GM18508 (cell line): Measurements from ENCODE around the gene OTUB1.
A peak's percentile ranks its signal among the peaks of the same experiment; 100 is the strongest.

Experiments used
- ATAC-seq: cut with Tn5 transposase; IDR thresholded peaks from one replicate; pipeline ENCODE4 v1.9.1; 2021; ENCODE audit warnings: moderate number of reproducible peaks; ENCODE audit not compliant: insufficient read depth, unreplicated experiment

OTUB1 gene

DNA sequence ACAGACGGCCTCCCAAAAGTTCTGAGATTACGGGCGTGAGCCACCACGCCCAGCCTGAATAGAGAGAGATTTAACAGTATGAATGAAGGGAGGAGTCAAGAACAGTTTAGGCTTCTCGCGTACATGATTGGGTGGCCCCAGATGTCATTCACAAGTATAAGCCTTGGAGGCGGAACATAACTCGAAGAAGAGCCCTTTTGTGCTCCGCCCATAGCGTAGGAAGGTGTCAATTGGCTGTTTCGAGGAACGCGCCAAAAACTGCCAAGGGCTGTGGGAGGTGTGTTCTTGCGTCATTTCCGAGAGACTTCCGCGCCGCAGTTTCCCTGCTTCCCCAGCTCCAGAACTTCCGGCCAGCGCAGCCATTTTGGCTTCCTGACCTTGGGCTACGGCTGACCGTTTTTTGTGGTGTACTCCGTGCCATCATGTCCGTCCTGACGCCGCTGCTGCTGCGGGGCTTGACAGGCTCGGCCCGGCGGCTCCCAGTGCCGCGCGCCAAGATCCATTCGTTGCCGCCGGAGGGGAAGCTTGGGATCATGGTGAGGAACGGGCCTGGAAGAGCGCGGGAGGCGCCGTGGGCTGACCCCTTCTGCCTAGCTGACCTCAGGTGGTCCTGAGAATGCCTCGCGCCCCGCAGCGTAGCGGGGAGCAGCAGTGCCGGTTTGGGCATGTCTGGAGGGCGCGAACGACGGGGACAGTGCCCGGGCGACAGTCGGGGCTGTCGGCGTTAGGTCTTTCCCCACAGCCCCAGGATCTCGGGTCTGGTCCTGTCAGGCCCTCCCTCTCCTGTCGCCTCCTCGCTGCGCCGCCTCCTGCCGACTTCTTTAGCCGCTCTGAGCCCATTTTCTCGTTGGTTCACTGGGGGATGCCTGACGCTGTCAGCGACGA lies 11.7 kb upstream of the OTUB1 start, which contains the start of gene COX8A:
Gene COX8A (plus strand): TSS at position 362 of the 885 bp plus-strand sequence. CDS start 61 bp downstream, at position 423.
- ATAC-seq: peak; percentile 95

DNA sequence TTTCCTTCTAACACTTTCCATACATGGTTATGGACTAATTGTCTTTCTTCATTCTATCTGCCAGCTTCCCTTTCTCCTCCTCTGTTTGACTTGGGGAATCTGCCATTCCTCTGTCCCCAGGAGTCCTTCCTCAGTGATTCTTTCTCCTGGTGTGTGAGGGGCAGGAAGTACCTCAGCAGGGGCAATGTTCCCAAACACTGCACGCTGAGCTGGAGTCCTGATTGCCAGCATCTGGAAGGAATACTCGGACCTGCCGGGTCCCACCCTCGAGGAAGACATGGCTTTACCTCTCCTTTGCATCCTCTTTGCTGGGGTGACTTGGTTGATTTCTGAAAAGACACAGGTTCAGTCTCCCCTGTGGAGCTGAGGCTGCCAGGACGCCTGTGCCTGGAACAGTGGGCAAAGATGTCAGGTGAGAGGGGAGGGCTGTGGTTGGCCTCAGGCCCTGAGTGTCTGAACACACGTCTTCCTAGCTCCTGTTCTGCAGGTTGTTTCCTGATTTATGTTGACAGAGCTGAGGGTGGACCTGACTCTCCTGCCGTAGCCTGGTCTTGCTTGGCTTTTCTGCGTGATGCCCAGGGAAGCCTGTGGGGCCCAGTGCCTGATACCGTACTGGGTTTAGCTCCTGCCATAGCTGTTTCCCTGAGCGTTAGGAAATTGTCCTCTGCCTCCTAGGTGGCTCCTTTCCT lies 7.5 kb upstream of the OTUB1 start:
- ATAC-seq: no peak

DNA sequence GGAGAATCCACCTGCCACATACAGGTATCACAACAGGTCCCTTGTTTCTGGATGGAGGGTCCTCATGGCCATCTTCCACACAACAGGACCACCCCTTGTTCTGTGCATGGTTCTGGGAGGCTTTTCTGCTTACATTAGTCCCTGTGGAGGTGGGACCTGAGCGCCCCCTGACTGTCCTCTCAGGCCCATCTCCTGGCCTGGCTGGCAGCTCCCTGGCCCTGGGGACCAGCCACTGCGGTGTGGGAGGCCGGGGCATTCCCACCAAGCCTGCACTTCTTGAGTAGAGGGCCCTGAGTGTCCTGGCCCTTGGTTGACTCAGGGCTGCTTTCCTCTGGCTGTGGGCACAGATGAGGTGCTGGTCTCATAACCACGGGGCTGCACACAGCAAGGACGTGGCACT lies 6.8 kb upstream of the OTUB1 start:
- no peak for ATAC-seq

DNA sequence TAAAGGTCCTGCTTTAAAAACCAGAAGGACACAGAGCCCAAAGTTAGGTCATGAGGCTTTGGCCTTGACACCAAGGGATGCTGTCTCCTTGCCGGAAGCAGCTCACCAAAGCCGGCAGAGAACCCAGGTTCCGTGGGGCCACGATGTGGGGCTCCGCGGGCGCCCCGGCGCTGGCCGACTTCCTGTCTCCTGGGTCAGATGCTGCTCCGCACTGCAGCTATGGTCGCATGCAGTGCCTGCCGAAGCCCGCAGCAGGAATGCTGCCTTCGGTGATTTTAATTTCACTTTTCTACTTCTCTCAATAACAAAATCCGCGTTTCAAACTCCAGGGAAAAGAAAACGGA lies 454 bp upstream of the OTUB1 start:
- no peak for ATAC-seq

DNA sequence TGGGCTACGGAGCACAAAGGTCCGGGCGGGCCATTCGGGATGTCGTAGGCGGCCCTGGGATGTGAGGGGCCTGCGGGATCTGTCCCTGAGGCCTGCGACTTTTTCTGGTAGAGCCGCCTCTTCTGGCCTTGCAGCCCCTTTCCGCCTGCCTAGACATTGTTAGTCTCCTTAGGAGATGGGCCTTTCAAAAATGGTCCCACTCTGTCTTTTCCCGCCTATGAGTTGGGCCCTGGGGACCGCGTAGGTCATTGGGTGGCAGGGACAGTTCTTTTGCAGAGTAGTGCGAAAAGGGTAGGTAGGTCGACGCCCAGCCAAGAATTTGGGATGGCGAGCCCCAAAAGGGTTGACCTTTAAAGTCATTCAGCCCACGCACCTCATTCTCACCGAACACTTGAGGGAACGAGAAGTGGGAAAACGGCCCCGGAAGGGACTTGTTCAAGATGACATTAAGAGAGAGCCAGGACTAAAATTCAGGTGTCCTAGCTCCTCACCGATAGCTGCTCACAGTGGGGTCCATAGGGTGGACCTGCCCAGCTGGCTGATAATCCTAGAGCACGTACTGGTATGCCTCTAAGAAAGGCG lies 785 bp downstream of the OTUB1 start:
- ATAC-seq: no peak

DNA sequence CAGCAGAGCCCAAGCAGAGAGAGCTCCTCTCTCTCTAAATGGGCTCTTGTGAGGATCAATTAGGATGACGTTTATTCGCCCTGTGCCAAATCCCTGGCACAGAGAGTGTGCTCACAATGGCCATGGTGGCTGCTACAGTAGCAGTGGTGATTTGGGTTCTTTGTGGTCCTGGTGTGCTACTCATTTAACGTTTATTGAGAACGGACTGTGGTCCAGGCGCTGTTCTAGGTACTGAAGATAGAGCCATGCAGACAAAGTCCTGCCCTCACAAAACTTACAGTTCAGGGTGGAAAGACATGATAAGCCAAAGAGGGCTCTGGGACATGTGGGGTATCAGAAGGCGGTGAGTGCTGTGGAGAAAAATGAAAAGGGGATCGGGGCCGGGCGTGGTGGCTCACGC lies 5.3 kb downstream of the OTUB1 start:
- ATAC-seq: no peak

DNA sequence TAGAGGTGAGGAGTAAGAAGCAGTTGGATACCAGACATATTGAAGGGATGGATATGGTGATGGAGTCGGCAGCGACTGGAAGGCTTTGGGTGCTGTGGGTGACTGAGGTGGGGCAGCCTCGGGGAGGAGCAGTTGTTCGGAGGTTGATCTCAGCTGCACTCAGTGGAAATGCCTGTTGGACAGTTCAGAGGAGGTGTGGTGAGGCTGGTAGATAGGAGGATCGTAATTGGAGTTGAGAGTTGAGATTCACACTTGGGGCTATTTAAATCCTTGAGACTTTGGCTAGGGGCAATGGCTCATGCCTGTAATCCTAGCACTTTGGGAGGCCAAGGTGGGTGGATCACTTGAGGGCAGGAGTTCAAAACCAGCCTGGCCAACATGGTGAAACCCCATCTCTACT lies 6.9 kb downstream of the OTUB1 start:
- ATAC-seq: no peak

DNA sequence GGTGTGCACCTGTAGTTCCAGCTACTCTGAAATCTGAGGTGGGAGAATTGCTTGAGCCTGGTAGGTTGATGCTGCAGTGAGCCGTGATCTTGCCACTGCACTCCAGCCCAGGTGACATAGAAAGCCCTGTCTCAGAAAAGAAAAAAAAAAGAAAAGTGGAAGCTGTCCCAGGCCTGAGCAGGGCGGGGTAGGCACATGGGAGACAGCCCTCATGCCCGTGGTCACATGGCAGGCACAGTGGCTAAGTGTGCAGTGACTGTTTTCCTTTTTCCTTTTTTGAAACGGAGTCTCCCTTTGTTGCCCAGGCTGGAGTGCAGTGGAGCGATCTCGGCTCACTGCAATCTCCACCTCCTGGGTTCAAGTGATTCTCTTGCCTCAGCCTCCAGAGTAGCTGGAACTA lies 7.8 kb downstream of the OTUB1 start:
- ATAC-seq: no peak

DNA sequence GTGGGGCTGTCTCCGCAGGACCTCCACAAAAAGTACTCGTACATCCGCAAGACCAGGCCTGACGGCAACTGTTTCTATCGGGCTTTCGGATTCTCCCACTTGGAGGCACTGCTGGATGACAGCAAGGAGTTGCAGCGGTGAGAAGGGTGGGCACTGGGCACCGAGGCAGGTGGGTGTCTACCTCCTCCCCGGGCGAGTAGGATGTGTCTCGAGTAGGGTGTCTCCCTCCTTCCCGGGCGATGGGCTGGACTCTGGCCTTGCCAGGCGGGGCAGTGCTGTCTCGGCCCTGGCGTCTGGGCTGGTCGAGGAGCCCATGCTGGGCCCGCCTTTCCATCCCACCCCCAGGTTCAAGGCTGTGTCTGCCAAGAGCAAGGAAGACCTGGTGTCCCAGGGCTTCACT lies 10.3 kb downstream of the OTUB1 start:
- no peak for ATAC-seq

DNA sequence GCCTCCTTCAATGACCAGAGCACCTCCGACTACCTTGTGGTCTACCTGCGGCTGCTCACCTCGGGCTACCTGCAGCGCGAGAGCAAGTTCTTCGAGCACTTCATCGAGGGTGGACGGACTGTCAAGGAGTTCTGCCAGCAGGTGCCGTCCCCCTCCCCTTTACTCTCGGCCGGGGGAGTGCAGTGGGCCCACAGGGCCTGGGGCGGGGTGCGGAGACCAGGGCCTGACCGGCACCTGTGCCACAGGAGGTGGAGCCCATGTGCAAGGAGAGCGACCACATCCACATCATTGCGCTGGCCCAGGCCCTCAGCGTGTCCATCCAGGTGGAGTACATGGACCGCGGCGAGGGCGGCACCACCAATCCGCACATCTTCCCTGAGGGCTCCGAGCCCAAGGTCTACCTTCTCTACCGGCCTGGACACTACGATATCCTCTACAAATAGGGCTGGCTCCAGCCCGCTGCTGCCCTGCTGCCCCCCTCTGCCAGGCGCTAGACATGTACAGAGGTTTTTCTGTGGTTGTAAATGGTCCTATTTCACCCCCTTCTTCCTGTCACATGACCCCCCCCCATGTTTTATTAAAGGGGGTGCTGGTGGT lies 11.0 kb downstream of the OTUB1 start:
- ATAC-seq: no peak

DNA sequence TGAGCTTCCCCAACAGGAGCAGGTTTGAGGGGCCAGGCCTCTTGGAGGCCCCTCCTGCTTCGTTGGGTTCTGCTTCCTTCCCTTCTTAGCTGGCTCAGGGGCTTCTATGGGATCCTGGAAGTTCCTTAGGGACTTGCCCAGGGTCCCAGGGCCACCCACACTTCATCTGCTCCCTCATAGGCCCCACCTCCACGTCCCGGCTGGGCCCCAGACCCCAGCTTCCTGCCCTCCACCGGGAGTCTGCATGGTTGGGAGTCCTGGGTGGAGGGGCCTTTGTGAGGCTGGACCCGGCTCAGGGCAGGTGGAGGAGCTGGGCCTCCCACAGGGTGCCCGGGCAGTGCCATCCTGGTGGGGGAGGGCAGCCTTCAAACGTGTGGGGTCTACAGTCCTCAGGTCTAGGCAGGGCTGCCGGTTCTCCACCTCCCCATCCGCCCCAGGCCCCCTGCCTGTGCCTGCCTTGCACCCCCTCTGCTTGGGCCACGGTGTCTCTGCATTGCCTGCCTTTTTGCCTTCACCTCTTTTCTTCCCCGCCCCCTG lies 11.6 kb downstream of the OTUB1 start:
- ATAC-seq: no peak

DNA sequence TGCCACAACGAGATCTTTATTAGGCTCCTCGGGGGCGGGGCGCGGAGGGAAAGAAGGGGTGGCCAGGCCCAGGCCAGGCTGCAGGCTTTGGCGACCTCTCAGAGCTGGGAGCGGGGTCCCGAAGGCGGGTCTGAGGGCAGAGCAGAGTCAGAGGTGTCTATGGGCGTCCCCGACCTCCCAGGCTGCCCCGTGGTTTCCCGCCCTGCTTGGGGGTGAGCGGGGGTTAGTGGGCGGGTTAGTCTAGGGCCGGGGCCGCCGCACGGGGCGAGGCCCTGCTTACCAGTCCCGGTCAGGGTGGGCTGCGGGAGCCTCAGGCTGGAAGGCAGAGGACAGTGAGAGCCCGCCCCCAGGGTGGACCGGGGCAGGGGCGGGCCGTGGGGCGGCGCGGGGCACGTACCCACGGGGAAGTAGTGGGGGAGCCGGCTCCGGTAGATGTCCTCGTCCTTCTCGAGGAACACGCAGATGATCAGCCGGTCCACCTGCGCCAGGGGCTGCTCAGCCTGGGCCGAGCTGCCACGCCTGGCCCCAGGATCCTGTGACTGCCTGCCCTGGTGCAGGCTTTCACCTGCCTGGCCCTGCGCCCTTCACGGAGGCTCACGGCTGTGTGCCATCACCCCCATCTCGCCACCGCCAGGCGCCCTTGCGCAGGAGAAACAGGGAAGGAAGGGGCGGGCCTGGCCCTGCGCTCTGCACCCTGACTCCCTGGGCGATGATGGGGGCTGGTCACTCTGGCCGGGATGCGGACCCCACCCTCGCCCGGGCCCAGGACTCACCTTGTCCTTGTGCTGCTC lies 12.5 kb downstream of the OTUB1 start:
- no peak for ATAC-seq

DNA sequence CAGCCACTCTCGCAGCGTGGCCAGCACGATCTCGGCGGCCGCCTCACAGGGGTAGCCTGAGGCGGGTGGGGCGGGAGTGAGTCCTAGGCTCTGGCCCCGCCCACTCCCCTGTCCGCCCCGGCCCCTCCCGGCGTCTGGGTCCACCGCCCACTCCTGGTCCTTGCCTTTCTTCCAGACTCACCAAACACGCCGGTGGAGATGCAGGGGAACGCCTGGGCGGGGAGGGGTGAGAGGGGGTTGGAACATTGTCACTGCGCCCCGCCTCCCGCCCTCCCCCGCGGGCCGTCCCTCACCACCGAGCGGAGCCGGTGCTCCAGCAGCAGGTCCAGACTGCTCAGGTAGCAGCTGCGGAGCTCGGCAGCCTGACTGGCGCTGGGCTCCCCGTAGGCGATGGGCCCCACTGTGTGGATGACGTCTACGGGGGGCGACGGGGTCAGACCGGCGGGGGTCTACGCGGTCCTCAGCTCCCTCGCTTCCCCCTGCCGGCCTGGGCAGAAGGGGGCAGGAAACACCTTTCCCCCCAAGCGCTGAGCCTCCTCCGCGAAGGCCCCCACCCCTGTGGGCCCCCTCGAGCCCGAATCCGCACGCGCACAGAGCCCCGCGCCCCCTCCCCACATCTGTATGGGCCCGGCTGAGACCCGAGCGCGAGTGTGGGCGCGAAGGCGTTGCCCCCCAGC lies 13.2 kb downstream of the OTUB1 start:
- ATAC-seq: no peak

DNA sequence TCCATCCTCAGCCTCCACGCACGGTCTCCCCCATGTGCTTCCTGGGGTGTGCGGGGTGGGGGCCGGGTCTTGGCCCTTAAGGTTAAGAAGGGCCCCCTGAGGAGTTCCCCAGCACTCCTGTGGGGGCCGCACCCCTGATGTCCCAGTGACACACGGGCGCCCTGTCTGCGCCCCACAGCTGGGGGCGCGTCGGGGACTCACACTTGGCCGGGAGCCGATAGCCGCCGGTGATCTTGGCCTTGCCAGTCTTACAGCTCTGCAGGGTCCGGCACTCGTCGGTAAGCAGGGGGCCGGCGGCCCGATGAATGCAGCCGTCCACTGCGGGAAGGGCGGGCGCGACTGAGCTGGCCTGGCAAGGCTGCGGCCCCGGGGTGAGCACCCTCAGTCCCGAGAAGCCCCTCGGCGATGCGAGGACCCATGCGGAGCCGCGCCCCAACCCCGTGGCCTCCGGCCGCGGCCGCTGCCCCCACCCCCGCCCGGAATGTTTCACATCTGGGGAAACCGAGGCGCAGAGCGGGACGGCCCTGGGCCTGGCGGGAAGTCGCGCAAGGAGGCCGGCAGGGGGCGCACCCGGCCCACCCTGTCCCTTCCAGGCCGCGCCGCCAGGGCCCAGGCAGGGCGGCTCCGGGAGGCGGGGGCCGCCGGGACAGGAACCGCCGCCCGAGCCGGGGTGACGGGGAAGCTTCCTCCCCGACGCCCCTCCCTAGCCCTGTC lies 13.9 kb downstream of the OTUB1 start:
- ATAC-seq: no peak

DNA sequence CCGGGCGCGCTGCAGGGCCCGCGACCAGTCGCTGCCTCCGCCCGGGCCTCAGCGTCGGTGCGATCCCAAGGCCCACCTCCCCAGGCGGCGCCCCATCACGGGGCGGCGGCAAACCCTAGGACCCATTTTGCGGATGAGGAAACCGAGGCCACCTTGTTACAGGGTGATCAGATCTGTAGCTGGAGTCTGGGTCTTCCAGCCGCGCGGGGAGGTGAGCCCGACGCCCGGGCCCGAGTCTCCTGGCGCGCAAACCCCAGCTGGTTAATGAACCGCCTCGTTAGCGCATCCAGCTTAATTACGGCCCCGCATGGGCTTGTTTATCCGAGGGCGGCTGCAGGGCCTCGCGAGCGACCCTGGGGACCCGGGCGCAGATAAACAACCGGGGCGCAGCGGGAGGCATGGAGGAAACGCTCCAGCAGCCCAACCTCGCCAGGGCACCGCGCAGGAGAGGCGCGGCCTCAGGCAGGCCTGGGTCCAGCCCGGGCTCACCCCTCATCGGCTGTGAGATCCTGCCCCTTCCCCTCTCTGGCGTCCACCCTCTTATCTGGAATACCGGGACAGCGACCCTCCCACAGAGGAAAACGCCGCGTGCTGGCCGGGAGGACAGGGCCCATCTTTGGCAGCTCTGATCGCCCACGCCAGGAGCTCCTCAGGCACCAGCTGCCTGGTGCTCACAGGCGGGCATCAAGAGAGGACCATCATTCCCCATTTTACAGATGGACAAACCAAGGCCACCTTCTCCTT lies 14.7 kb downstream of the OTUB1 start:
- no peak for ATAC-seq

DNA sequence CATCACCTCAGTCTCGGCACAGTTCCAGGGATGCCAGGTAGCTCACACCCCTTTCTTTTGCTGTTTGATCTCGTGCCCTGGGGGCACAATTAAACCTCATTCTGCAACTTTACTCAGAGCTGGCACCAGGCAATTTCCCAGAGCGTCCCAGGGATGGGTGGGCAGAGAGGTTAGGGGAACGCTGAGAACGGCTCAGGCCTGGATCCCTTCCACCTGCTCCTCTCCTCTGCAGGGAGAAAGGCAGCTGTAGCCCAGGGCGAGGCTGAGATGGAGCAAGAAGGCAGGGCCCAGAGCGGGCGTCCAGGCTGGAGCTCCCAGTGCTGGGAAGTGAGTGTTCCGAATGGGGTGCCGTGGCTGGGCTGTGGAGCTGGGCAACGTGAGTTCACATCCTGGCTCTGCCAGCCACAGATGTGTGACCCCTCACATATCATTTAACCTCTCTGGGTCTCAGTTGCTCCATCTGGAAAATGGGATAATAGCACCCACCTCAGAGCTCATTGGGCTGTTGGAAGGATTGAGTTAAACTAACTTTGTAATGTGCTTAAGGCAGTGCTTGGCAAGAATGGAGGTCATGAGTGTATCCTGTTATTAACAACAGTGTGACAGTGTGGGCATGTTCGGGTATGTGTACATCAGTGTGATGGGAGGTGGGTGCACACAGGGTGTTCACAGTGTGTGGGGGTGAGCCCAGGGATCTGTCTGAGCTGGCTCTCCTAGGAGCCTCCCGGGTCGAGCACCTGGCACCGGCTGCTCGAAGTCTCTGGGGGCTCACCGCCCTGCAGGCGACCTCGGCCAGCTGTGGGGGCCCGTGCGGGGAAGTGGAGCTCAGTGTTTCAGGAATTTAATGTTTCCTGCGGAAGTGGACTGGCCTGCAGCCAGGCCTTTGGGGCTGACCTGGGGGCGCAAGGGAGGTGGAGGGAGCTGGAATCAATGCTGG lies 15.5 kb downstream of the OTUB1 start:
- no peak for ATAC-seq
